ENCODE results near the gene UBE2G1. TPM values are rescaled to one million over a fixed set of nuclear protein-coding genes. Genes with fewer than 3 reads are reported as not detected.

The UBE2G1 gene
- total and polyA plus RNA-seq, 2 of the 8 experiments (the other 6 are each of a cell fraction or from before 2014, with no cell fraction given), result 73.9 to 170 TPM

DNA sequence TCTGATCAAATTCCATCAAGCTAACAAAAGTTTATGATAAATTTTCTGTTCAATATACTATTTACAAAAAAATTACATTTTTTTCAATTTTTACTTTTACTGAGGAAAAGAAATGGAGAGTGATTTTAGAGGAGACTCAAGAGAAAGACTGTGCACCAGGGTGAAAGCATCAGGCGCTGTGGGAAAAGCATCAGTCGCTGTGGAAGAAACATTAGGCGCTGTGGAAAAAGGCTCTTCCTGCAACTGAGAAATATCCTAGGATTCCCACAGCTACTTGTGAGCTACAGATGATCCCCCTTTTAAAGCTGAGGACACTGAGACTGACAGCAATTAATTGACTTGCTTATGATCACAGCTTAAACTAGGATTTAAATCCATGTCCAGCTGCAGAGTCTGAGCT lies 107.6 kb downstream of the UBE2G1 start (continued):
- TF ChIP-seq FOSL1 (IDR thresholded peaks at IDR 0.05; ENCODE audit: insufficient read depth, low read depth, low read length) (no peak), POU5F1 (IDR thresholded peaks at IDR 0.05; ENCODE audit: low read depth, low read length) (no peak), MAFK (IDR thresholded peaks at IDR 0.05; ENCODE audit: low read depth, low read length) (no peak), CEBPB (IDR thresholded peaks at IDR 0.05; ENCODE audit: low read depth, low read length) (no peak)

All from H1 (cell line).